ENCODE measurements around the gene TEK.
"Not testable (repeated sequence)": the region's sequence is repeated elsewhere in the genome, so short reads cannot be mapped to it uniquely, and the experiment has no call there.

TEK gene

GRCh38 chr9:27088981-27089380 lies 20.0 kb upstream of the TEK start:
- no peak overlapping the region for H2AFZ ChIP-seq (ENCODE audit: low read depth)
- no peaks in the 10 kb centered on the region for H3K27me3 ChIP-seq (ENCODE audit: insufficient read depth, low read depth)
- TF ChIP-seq CTCF (conservative IDR thresholded peaks at IDR 0.05; ENCODE audit: low read depth, low read length) = no peak
- H3K4me1 ChIP-seq (ENCODE audit: low read depth, poor library complexity, severe bottlenecking) = no peaks in the 10 kb centered on the region
- H3K9ac ChIP-seq = no peak overlapping the region
- H4K20me1 ChIP-seq (ENCODE audit: insufficient read depth) = no peaks in the 10 kb centered on the region
- H3K79me2 ChIP-seq (ENCODE audit: insufficient read depth, low read depth) = no peaks in the 10 kb centered on the region
- H3K4me3 ChIP-seq (IDR thresholded peaks at IDR 0.05; ENCODE audit: insufficient read depth, low read depth, low read length) = no peak overlapping the region
- no peak overlapping the region for H3K27ac ChIP-seq
- no peak overlapping the region for H3K4me2 ChIP-seq
- no peaks in the 10 kb centered on the region for H3K36me3 ChIP-seq (ENCODE audit: insufficient read depth)

GRCh38 chr9:27089706-27090105 lies 19.3 kb upstream of the TEK start:
- TF ChIP-seq CTCF (conservative IDR thresholded peaks at IDR 0.05; ENCODE audit: low read depth, low read length) = no peak
- no peaks in the 10 kb centered on the region for H4K20me1 ChIP-seq (ENCODE audit: insufficient read depth)
- H3K4me3 ChIP-seq (IDR thresholded peaks at IDR 0.05; ENCODE audit: insufficient read depth, low read depth, low read length) = no peak overlapping the region
- H3K4me1 ChIP-seq (ENCODE audit: low read depth, poor library complexity, severe bottlenecking) = no peaks in the 10 kb centered on the region
- H3K27ac ChIP-seq = no peak overlapping the region
- H3K9ac ChIP-seq = no peak overlapping the region
- no peak overlapping the region for H2AFZ ChIP-seq (ENCODE audit: low read depth)
- no peaks in the 10 kb centered on the region for H3K27me3 ChIP-seq (ENCODE audit: insufficient read depth, low read depth)
- no peaks in the 10 kb centered on the region for H3K79me2 ChIP-seq (ENCODE audit: insufficient read depth, low read depth)
- no peaks in the 10 kb centered on the region for H3K36me3 ChIP-seq (ENCODE audit: insufficient read depth)
- no peak overlapping the region for H3K4me2 ChIP-seq

GRCh38 chr9:27090231-27090630 lies 18.8 kb upstream of the TEK start:
- no peaks in the 10 kb centered on the region for H3K36me3 ChIP-seq (ENCODE audit: insufficient read depth)
- TF ChIP-seq CTCF (conservative IDR thresholded peaks at IDR 0.05; ENCODE audit: low read depth, low read length) = no peak
- H3K4me1 ChIP-seq (ENCODE audit: low read depth, poor library complexity, severe bottlenecking) = no peaks in the 10 kb centered on the region
- H3K4me3 ChIP-seq (IDR thresholded peaks at IDR 0.05; ENCODE audit: insufficient read depth, low read depth, low read length) = no peak overlapping the region
- no peaks in the 10 kb centered on the region for H3K27me3 ChIP-seq (ENCODE audit: insufficient read depth, low read depth)
- H3K79me2 ChIP-seq (ENCODE audit: insufficient read depth, low read depth) = no peaks in the 10 kb centered on the region
- H3K4me2 ChIP-seq = no peak overlapping the region
- H4K20me1 ChIP-seq (ENCODE audit: insufficient read depth) = no peaks in the 10 kb centered on the region
- no peak overlapping the region for H3K9ac ChIP-seq
- H3K27ac ChIP-seq = no peak overlapping the region
- no peak overlapping the region for H2AFZ ChIP-seq (ENCODE audit: low read depth)

- Histone ChIP-seq H3K9ac (no peak overlapping the region), H3K4me2 (no peak overlapping the region), H3K27me3 (ENCODE audit: insufficient read depth, low read depth) (no peaks in the 10 kb centered on the region), H3K36me3 (ENCODE audit: insufficient read depth) (no peaks in the 10 kb centered on the region), H2AFZ (ENCODE audit: low read depth) (no peak overlapping the region), H3K27ac (no peak overlapping the region), H3K4me1 (ENCODE audit: low read depth, poor library complexity, severe bottlenecking) (no peaks in the 10 kb centered on the region), H3K4me3 (IDR thresholded peaks at IDR 0.05; ENCODE audit: insufficient read depth, low read depth, low read length) (no peak overlapping the region), H3K79me2 (ENCODE audit: insufficient read depth, low read depth) (no peaks in the 10 kb centered on the region), H4K20me1 (ENCODE audit: insufficient read depth) (no peaks in the 10 kb centered on the region)
- no peak for TF ChIP-seq CTCF (conservative IDR thresholded peaks at IDR 0.05; ENCODE audit: low read depth, low read length)
Observed at GRCh38 chr9:27090711-27091110, 18.3 kb upstream of the TEK start.

- H3K9ac ChIP-seq; H3K4me1 ChIP-seq (ENCODE audit: low read depth, poor library complexity, severe bottlenecking); H3K27ac ChIP-seq; H3K27me3 ChIP-seq (ENCODE audit: insufficient read depth, low read depth); H3K79me2 ChIP-seq (ENCODE audit: insufficient read depth, low read depth); H3K4me3 ChIP-seq (IDR thresholded peaks at IDR 0.05; ENCODE audit: insufficient read depth, low read depth, low read length); H3K36me3 ChIP-seq (ENCODE audit: insufficient read depth); H4K20me1 ChIP-seq (ENCODE audit: insufficient read depth); H3K4me2 ChIP-seq; H2AFZ ChIP-seq (ENCODE audit: low read depth): not testable (repeated sequence)
Observed at GRCh38 chr9:27092496-27092895, 16.5 kb upstream of the TEK start.

GRCh38 chr9:27093384-27094067 lies 15.5 kb upstream of the TEK start:
- H3K27ac ChIP-seq; H3K79me2 ChIP-seq (ENCODE audit: insufficient read depth, low read depth); H3K36me3 ChIP-seq (ENCODE audit: insufficient read depth); H3K4me2 ChIP-seq; H3K27me3 ChIP-seq (ENCODE audit: insufficient read depth, low read depth); H2AFZ ChIP-seq (ENCODE audit: low read depth); H3K4me1 ChIP-seq (ENCODE audit: low read depth, poor library complexity, severe bottlenecking); H3K4me3 ChIP-seq (IDR thresholded peaks at IDR 0.05; ENCODE audit: insufficient read depth, low read depth, low read length); H4K20me1 ChIP-seq (ENCODE audit: insufficient read depth); H3K9ac ChIP-seq: not testable (repeated sequence)

All from KMS-11 (cell line).